H9 (cell line): ENCODE data around the gene ARHGAP26. TPM values are rescaled to one million over a fixed set of nuclear protein-coding genes. Genes with fewer than 3 reads are reported as not detected.

Experiments used
- DNase-seq: peaks from one replicate; pipeline ENCODE4 v3.0.0-alpha.2; 2017
- H2AFZ ChIP-seq: one replicate; pipeline ENCODE4 v1.6.1; 2013; ENCODE audit warnings: mild to moderate bottlenecking, low read length, control low read depth, moderate library complexity
- H2AK5ac ChIP-seq: 2 replicates; pipeline ENCODE4 v1.6.1; 2013; ENCODE audit warnings: low read length, control low read depth, mixed read lengths; ENCODE audit not compliant: insufficient read length
- H2BK120ac ChIP-seq: one replicate; pipeline ENCODE4 v1.6.1; 2013; ENCODE audit warnings: low read depth, mild to moderate bottlenecking, low read length, control low read depth, inconsistent platforms; ENCODE audit not compliant: poor library complexity, severe bottlenecking
- H2BK12ac ChIP-seq: 2 replicates; pipeline ENCODE4 v1.6.1; 2013; ENCODE audit warnings: low read length, control low read depth, mixed read lengths, low read depth; ENCODE audit not compliant: insufficient read length
- H2BK15ac ChIP-seq: 2 replicates; pipeline ENCODE4 v1.6.1; 2013; ENCODE audit warnings: low read depth, low read length, control low read depth
- H2BK20ac ChIP-seq: one replicate; pipeline ENCODE4 v1.6.1; 2013; ENCODE audit warnings: low read depth, mild to moderate bottlenecking, low read length, control low read depth, inconsistent platforms; ENCODE audit not compliant: poor library complexity, severe bottlenecking
- H2BK5ac ChIP-seq: 2 replicates; pipeline ENCODE4 v1.6.1; 2013; ENCODE audit warnings: low read length, control low read depth, mixed read lengths; ENCODE audit not compliant: insufficient read length
- H3K14ac ChIP-seq: 2 replicates; pipeline ENCODE4 v1.6.1; 2013; ENCODE audit warnings: low read length, control low read depth; ENCODE audit not compliant: insufficient read depth
- H3K18ac ChIP-seq: 2 replicates; pipeline ENCODE4 v1.6.1; 2013; ENCODE audit warnings: low read depth, mild to moderate bottlenecking, mixed read lengths, low read length, control low read depth; ENCODE audit not compliant: insufficient read length
- H3K23ac ChIP-seq: 2 replicates; pipeline ENCODE4 v1.6.1; 2013; ENCODE audit warnings: low read length, control low read depth, mixed read lengths, low read depth; ENCODE audit not compliant: insufficient read length
- H3K23me2 ChIP-seq: 2 replicates; pipeline ENCODE4 v1.6.1; 2013; ENCODE audit warnings: low read depth, mild to moderate bottlenecking, mixed read lengths, low read length, control low read depth; ENCODE audit not compliant: insufficient read length, poor library complexity, severe bottlenecking
- H3K27ac ChIP-seq: 2 replicates; pipeline ENCODE4 v1.5.1; 2013; ENCODE audit warnings: low read length, control low read depth, mixed read lengths, low read depth; ENCODE audit not compliant: insufficient read length
- H3K27me3 ChIP-seq: 2 replicates; pipeline ENCODE4 v1.6.1; 2013; ENCODE audit warnings: low read length, control low read depth, inconsistent platforms; ENCODE audit not compliant: insufficient read depth
- H3K4ac ChIP-seq: 2 replicates; pipeline ENCODE4 v1.6.1; 2013; ENCODE audit warnings: low read depth, mild to moderate bottlenecking, control low read depth, inconsistent platforms, low read length, moderate library complexity
- H3K4me1 ChIP-seq: 2 replicates; pipeline ENCODE4 v1.6.1; 2013; ENCODE audit warnings: low read length, control low read depth, inconsistent platforms; ENCODE audit not compliant: insufficient read depth
- H3K4me2 ChIP-seq: 2 replicates; pipeline ENCODE4 v1.6.1; 2013; ENCODE audit warnings: low read length, control low read depth, mixed read lengths; ENCODE audit not compliant: insufficient read length, insufficient read depth
- H3K56ac ChIP-seq: 2 replicates; pipeline ENCODE4 v1.6.1; 2013; ENCODE audit warnings: low read depth, mild to moderate bottlenecking, mixed read lengths, low read length, control low read depth; ENCODE audit not compliant: insufficient read length
- H3K79me1 ChIP-seq: 2 replicates; pipeline ENCODE4 v1.6.1; 2013; ENCODE audit warnings: low read depth, mild to moderate bottlenecking, moderate library complexity, low read length, control low read depth, inconsistent platforms; ENCODE audit not compliant: insufficient read depth, poor library complexity, severe bottlenecking
- H3K79me2 ChIP-seq: 2 replicates; pipeline ENCODE4 v1.6.1; 2013; ENCODE audit warnings: low read length, control low read depth, inconsistent platforms; ENCODE audit not compliant: insufficient read depth
- H3K9ac ChIP-seq: 2 replicates; pipeline ENCODE4 v1.6.1; 2013; ENCODE audit warnings: low read length, control low read depth, mixed read lengths; ENCODE audit not compliant: insufficient read length; ENCODE audit errors: extremely low read depth
- H3K9me3 ChIP-seq: one replicate; pipeline ENCODE4 v1.6.1; 2013; ENCODE audit warnings: low read depth, low read length, inconsistent platforms; ENCODE audit not compliant: control insufficient read depth
- H3T11ph ChIP-seq: one replicate; pipeline ENCODE4 v1.6.1; 2013; ENCODE audit warnings: mild to moderate bottlenecking, low read length, control low read depth, inconsistent platforms
- H4K20me1 ChIP-seq: one replicate; pipeline ENCODE4 v1.6.1; 2013; ENCODE audit not compliant: control insufficient read depth, insufficient read length, insufficient read depth
- H4K5ac ChIP-seq: 2 replicates; pipeline ENCODE4 v1.6.1; 2013; ENCODE audit warnings: low read depth, mild to moderate bottlenecking, mixed read lengths, low read length, control low read depth; ENCODE audit not compliant: insufficient read length
- H4K8ac ChIP-seq: replicated peaks from 2 replicates; pipeline ENCODE4 v1.6.1; 2013; ENCODE audit warnings: low read length, control low read depth, mixed read lengths, low read depth; ENCODE audit not compliant: insufficient read length
- H4K91ac ChIP-seq: 2 replicates; pipeline ENCODE4 v1.6.1; 2013; ENCODE audit warnings: low read depth, mild to moderate bottlenecking, moderate library complexity, mixed read lengths, low read length, control low read depth; ENCODE audit not compliant: insufficient read length
- H3K27ac Mint-ChIP-seq, 3 experiments: 2 replicates in 2 of 3; 3 replicates in 1 of 3; pipeline ENCODE4 v1.8.0; 2020 to 2021; ENCODE audit warnings: mixed read lengths in 3 of 3, mild to moderate bottlenecking in 1 of 3, moderate library complexity in 1 of 3
- H3K27me3 Mint-ChIP-seq: 2 replicates; pipeline ENCODE4 v1.8.0; 2021; ENCODE audit warnings: low read depth, mild to moderate bottlenecking, moderate library complexity, mixed read lengths
- H3K36me3 Mint-ChIP-seq, 3 experiments: 2 replicates in 2 of 3; 3 replicates in 1 of 3; pipeline ENCODE4 v1.8.0; 2020 to 2021; ENCODE audit warnings: low read depth in 3 of 3, mixed read lengths in 3 of 3; ENCODE audit not compliant: insufficient read depth in 1 of 3
- H3K4me1 Mint-ChIP-seq, 2 experiments: 2 replicates each; pipeline ENCODE4 v1.8.0; 2020; ENCODE audit warnings: mixed read lengths in 2 of 2
- H3K4me3 Mint-ChIP-seq, 2 experiments: 2 replicates in 1 of 2; 3 replicates in 1 of 2; pipeline ENCODE4 v1.8.0; 2020 to 2021; ENCODE audit warnings: mild to moderate bottlenecking in 2 of 2, mixed read lengths in 2 of 2, moderate library complexity in 1 of 2
- H3K9me3 Mint-ChIP-seq, 2 experiments: 2 replicates in 1 of 2; 3 replicates in 1 of 2; pipeline ENCODE4 v1.8.0; 2020; ENCODE audit warnings: mild to moderate bottlenecking in 2 of 2, mixed read lengths in 2 of 2, moderate library complexity in 1 of 2
- CTCF ChIP-seq: fragments of 200-600 bp; sonication (generic); conservative IDR thresholded peaks from 3 replicates; pipeline ENCODE4 v1.8.0; 2021; ENCODE audit warnings: antibody characterized with exemption, mild to moderate bottlenecking
- WGBS: extraction: QIAGEN DNeasy Blood & Tissue Kit; methylation state at CpG from one replicate; pipeline ENCODE4 v1.1.7; 2013; ENCODE audit warnings: missing lambda C conversion rate, low lambda C conversion rate, mixed read lengths; ENCODE audit not compliant: insufficient read length; ENCODE audit errors: extremely low coverage; 5-methylcytosine and 5-hydroxymethylcytosine counted together
- total RNA-seq: library from RNA; stranded (reverse); gene quantifications from 2 replicates; pipeline ENCODE4 v1.2.1, GENCODE V29; 2021

ARHGAP26 gene
- total RNA-seq, 1 experiment from 2014 or later: 13.8 TPM

- no CpG with 5 or more reads among the region's 3 CpGs for WGBS
- no peak overlapping the region for H3K56ac ChIP-seq
- no peaks in the 10 kb centered on the region for H3K4me1 ChIP-seq
These were observed 150.9 kb downstream of the ARHGAP26 start for GRCh38 chr5:142920849-142921612.

More at GRCh38 chr5:142920849-142921612, 150.9 kb downstream of the ARHGAP26 start:
- no peak overlapping the region for H2BK15ac ChIP-seq
- no peak overlapping the region for H3K4ac ChIP-seq
- H3K4me1 Mint-ChIP-seq: peaks cover 3 to 14% of the 10 kb centered on the region in 2 experiments; a peak in 3 of 4 replicates
- H3K79me1 ChIP-seq: no peaks in the 10 kb centered on the region
- no peaks in the 10 kb centered on the region for H3K79me2 ChIP-seq
- H3K18ac ChIP-seq: no peak overlapping the region
- H3K14ac ChIP-seq: no peak overlapping the region
- no peak overlapping the region for H4K8ac ChIP-seq
- no peak overlapping the region for H4K5ac ChIP-seq
- H3K27me3 ChIP-seq: no peaks in the 10 kb centered on the region
- no peak overlapping the region for H2AFZ ChIP-seq
- H3K9me3 Mint-ChIP-seq: no peaks in the 10 kb centered on the region
- no peak overlapping the region for H2BK12ac ChIP-seq
- H3K4me3 Mint-ChIP-seq: no peak overlapping the region
- H3K23ac ChIP-seq: no peak overlapping the region
- no peak overlapping the region for H2BK5ac ChIP-seq
- no peak overlapping the region for H3K9ac ChIP-seq
- no peak overlapping the region for H2AK5ac ChIP-seq
- H4K91ac ChIP-seq: no peak overlapping the region
- no peaks in the 10 kb centered on the region for H3K27me3 Mint-ChIP-seq
- H3K4me2 ChIP-seq: no peak overlapping the region
- no peak overlapping the region for H3K27ac ChIP-seq
- no peak for TF ChIP-seq CTCF
- H2BK20ac ChIP-seq: no peak overlapping the region
- DNase-seq: no peak
- H2BK120ac ChIP-seq: no peak overlapping the region
- no peaks in the 10 kb centered on the region for H3K23me2 ChIP-seq
- H3K9me3 ChIP-seq: no peaks in the 10 kb centered on the region
- 0 out of 7 replicates have a peak, but pooled peaks cover 0 to 2% (median 0%) of the 10 kb centered on the region in 3 experiments for H3K36me3 Mint-ChIP-seq
- no peaks in the 10 kb centered on the region for H4K20me1 ChIP-seq
- H3K27ac Mint-ChIP-seq: peak overlapping the region in 1 of 3 experiments; percentile 11; a peak in 1 of 7 replicates
- H3T11ph ChIP-seq: no peak overlapping the region
